NB4 (cell line): ENCODE measurements around the gene PINK1.
A peak's percentile ranks its signal among the peaks of the same experiment; 100 is the strongest.

Source experiments
- DNase-seq: peaks from one replicate; pipeline ENCODE4 v3.0.0; 2010; ENCODE audit warnings: low read depth
- H3K4me3 ChIP-seq: one replicate; pipeline ENCODE4 v1.5.1; 2011; ENCODE audit warnings: mild to moderate bottlenecking, low read depth, low read length, moderate library complexity
- CTCF ChIP-seq: IDR thresholded peaks from one replicate; pipeline ENCODE4 v1.5.1; 2012; ENCODE audit warnings: low read depth, low read length
- MAX ChIP-seq: IDR thresholded peaks from 2 replicates; pipeline ENCODE4 v1.6.1; 2011; ENCODE audit warnings: low read depth, low read length
- MYC ChIP-seq: IDR thresholded peaks from 2 replicates; pipeline ENCODE4 v1.6.1; 2011; ENCODE audit warnings: low read depth, low read length
- POLR2A ChIP-seq: IDR thresholded peaks from 2 replicates; pipeline ENCODE4 v1.6.1; 2011; ENCODE audit warnings: mild to moderate bottlenecking; ENCODE audit not compliant: insufficient read length; ENCODE audit errors: extremely low read depth

Gene PINK1

GRCh38 chr1:20633190-20634064 is at the start of gene PINK1:
TSS of gene PINK1 (plus strand) at chr1:20633458. CDS start at chr1:20633549, 91 bp downstream.
- TF ChIP-seq CTCF (peak; percentile 83), POLR2A (peak; percentile 55), MYC (peak; percentile 94), MAX (peak; percentile 94)
- H3K4me3 ChIP-seq: peak within 1 kb of the TSS; percentile 69
- DNase-seq: peak; percentile 80

- peak; percentile 11 for DNase-seq
- no peak overlapping the region for H3K4me3 ChIP-seq
- TF ChIP-seq CTCF (no peak), MAX (no peak), MYC (no peak), POLR2A (no peak)
Observed at GRCh38 chr1:20584890-20585289, 48.4 kb upstream of the PINK1 start.

- H3K4me3 ChIP-seq: no peak overlapping the region
- no peak for TF ChIP-seq MAX
- TF ChIP-seq MYC: no peak
- TF ChIP-seq POLR2A: no peak
- no peak for TF ChIP-seq CTCF
- peak; percentile 44 for DNase-seq
Observed at GRCh38 chr1:20586953-20587660, 46.2 kb upstream of the PINK1 start.

GRCh38 chr1:20587661-20588053 is 45.6 kb upstream of the PINK1 start:
- TF ChIP-seq POLR2A (no peak), CTCF (no peak), MAX (no peak), MYC (no peak)
- H3K4me3 ChIP-seq: no peak overlapping the region
- DNase-seq: peak; percentile 12

- TF ChIP-seq POLR2A: no peak
- no peak for TF ChIP-seq MYC
- TF ChIP-seq CTCF: no peak
- TF ChIP-seq MAX: no peak
- peak within 1 kb of the TSS; percentile 21 for H3K4me3 ChIP-seq
- peak; percentile 20 for DNase-seq
Observed at GRCh38 chr1:20588634-20589225, 44.5 kb upstream of the PINK1 start, which contains the start of gene CDA. TSS of gene CDA (plus strand) at chr1:20589097. CDS start at chr1:20589130, 33 bp downstream.
